H1 (cell line): ENCODE data around the gene CST1. TPM values are rescaled to one million over a fixed set of nuclear protein-coding genes. Genes with fewer than 3 reads are reported as not detected.

Experiments
- CTCF ChIA-PET: fragments of 300-600 bp; sonication (Branson Sonifier 250); formaldehyde crosslinking; loops from one replicate; lab custom pipeline; 2021; ENCODE audit not compliant: partially characterized antibody; lab: Charles Lee
- POLR2A ChIA-PET: fragments of 300-600 bp; sonication (Branson Sonifier 250); formaldehyde crosslinking; loops from one replicate; lab custom pipeline; 2021; ENCODE audit warnings: inconsistent platforms; ENCODE audit not compliant: partially characterized antibody; lab: Charles Lee
- DNase-seq, 2 experiments: peaks; one replicate each; pipeline versions ENCODE4 v3.0.0 to v3.0.0-alpha.2; 2010 to 2022; ENCODE audit warnings: low spot score in 2 of 2, low read depth in 1 of 2, mixed read lengths in 1 of 2
- FAIRE-seq: peaks from 2 replicates; lab custom pipeline; 2011; peaks lifted over from hg19 to GRCh38; lab: Jason Lieb, UNC
- H2AFZ ChIP-seq: 2 replicates; pipeline ENCODE4 v1.8.1; 2012; ENCODE audit warnings: low read length, inconsistent platforms
- H2AK5ac ChIP-seq: 2 replicates; pipeline ENCODE4 v1.6.1; 2013; ENCODE audit warnings: low read depth, low read length
- H2BK120ac ChIP-seq: replicated peaks from 2 replicates; pipeline ENCODE3; 2013; ENCODE audit warnings: low read depth, low read length, inconsistent platforms
- H2BK12ac ChIP-seq: 2 replicates; pipeline ENCODE4 v1.6.1; 2013; ENCODE audit warnings: low read depth, low read length
- H2BK15ac ChIP-seq: 2 replicates; pipeline ENCODE4 v1.6.1; 2013; ENCODE audit warnings: low read length
- H2BK20ac ChIP-seq: 2 replicates; pipeline ENCODE4 v1.6.1; 2013; ENCODE audit warnings: low read length
- H2BK5ac ChIP-seq: 2 replicates; pipeline ENCODE4 v1.6.1; 2013; ENCODE audit warnings: low read depth, low read length
- H3K14ac ChIP-seq: 2 replicates; pipeline ENCODE4 v1.6.1; 2013; ENCODE audit warnings: inconsistent platforms; ENCODE audit not compliant: insufficient read length
- H3K18ac ChIP-seq: 2 replicates; pipeline ENCODE4 v1.6.1; 2013; ENCODE audit warnings: low read length; ENCODE audit errors: extremely low read depth
- H3K23ac ChIP-seq: 2 replicates; pipeline ENCODE4 v1.6.1; 2013; ENCODE audit warnings: inconsistent platforms; ENCODE audit not compliant: insufficient read length
- H3K23me2 ChIP-seq: 2 replicates; pipeline ENCODE4 v1.6.1; 2013; ENCODE audit warnings: low read depth, low read length
- H3K27ac ChIP-seq: 2 replicates; pipeline ENCODE4 v1.6.1; 2011; ENCODE audit warnings: low read depth, low read length, inconsistent platforms
- H3K27me3 ChIP-seq, 4 experiments: replicated peaks in 1 of 4; 1 replicate in 1 of 4; 2 replicates in 3 of 4; pipeline versions ENCODE4 v1.6.1 to v1.8.1; 2011 to 2013; ENCODE audit warnings: low read length in 3 of 4, mild to moderate bottlenecking in 3 of 4, inconsistent platforms in 2 of 4, mixed read lengths in 2 of 4, moderate library complexity in 1 of 4; ENCODE audit not compliant: control insufficient read depth in 3 of 4, insufficient read depth in 3 of 4; ENCODE audit errors: extremely low read depth in 1 of 4
- H3K36me3 ChIP-seq, 4 experiments: 2 replicates each; pipeline versions ENCODE4 v1.6.1 to v1.8.1; 2011 to 2013; ENCODE audit warnings: mild to moderate bottlenecking in 4 of 4, low read length in 3 of 4, moderate library complexity in 2 of 4, control low read depth in 1 of 4, inconsistent platforms in 1 of 4; ENCODE audit not compliant: insufficient read depth in 4 of 4, control insufficient read depth in 2 of 4
- H3K4ac ChIP-seq: replicated peaks from 2 replicates; pipeline ENCODE3; 2013; ENCODE audit warnings: low read length, low read depth, mixed read lengths, inconsistent platforms; ENCODE audit not compliant: insufficient read length
- H3K4me1 ChIP-seq, 4 experiments: replicated peaks in 1 of 4; 1 replicate in 1 of 4; 2 replicates in 3 of 4; pipeline versions ENCODE4 v1.6.1 to v1.8.1; 2011 to 2013; ENCODE audit warnings: low read length in 3 of 4, inconsistent platforms in 2 of 4, mixed read lengths in 1 of 4; ENCODE audit not compliant: insufficient read depth in 4 of 4, control insufficient read depth in 3 of 4
- H3K4me2 ChIP-seq, 2 experiments: 2 replicates each; pipeline versions ENCODE4 v1.6.1 to v1.8.1; 2011 to 2013; ENCODE audit warnings: low read depth in 2 of 2, low read length in 2 of 2, control low read depth in 1 of 2, inconsistent platforms in 1 of 2, mild to moderate bottlenecking in 1 of 2; ENCODE audit not compliant: insufficient read depth in 1 of 2
- H3K4me3 ChIP-seq, 4 experiments: fragments of 200-600, 300-600 bp in 1 of 4; sonication (generic), shearing (Covaris generic), sonication (Bioruptor Twin) in 1 of 4; 2 replicates each; pipeline versions ENCODE4 v1.5.1 to v1.8.1; 2011 to 2016; ENCODE audit warnings: low read length in 4 of 4, low read depth in 3 of 4, control low read depth in 2 of 4, inconsistent platforms in 2 of 4, mild to moderate bottlenecking in 2 of 4, mixed read lengths in 1 of 4, moderate library complexity in 1 of 4; ENCODE audit not compliant: insufficient read depth in 2 of 4; ENCODE audit errors: extremely low read depth in 1 of 4
- H3K56ac ChIP-seq: replicated peaks from 2 replicates; pipeline ENCODE3; 2013; ENCODE audit warnings: low read depth, mild to moderate bottlenecking, mixed read lengths, low read length, inconsistent platforms; ENCODE audit not compliant: insufficient read length
- H3K79me1 ChIP-seq: 2 replicates; pipeline ENCODE4 v1.6.1; 2013; ENCODE audit warnings: low read depth, low read length, control low read depth
- H3K79me2 ChIP-seq, 2 experiments: 2 replicates each; pipeline versions ENCODE4 v1.6.1 to v1.8.1; 2012 to 2013; ENCODE audit warnings: low read length in 2 of 2, mild to moderate bottlenecking in 2 of 2, inconsistent platforms in 1 of 2; ENCODE audit not compliant: insufficient read depth in 2 of 2, control insufficient read depth in 1 of 2
- H3K9ac ChIP-seq, 4 experiments: replicated peaks in 1 of 4; 1 replicate in 1 of 4; 2 replicates in 3 of 4; pipeline versions ENCODE4 v1.6.1 to v1.8.1; 2011 to 2013; ENCODE audit warnings: low read depth in 3 of 4, low read length in 3 of 4, control low read depth in 2 of 4, mild to moderate bottlenecking in 2 of 4, moderate library complexity in 2 of 4, inconsistent platforms in 1 of 4; ENCODE audit errors: extremely low read depth in 1 of 4
- H3K9me3 ChIP-seq, 2 experiments: 2 replicates each; pipeline versions ENCODE4 v1.6.1 to v1.8.1; 2012 to 2013; ENCODE audit warnings: mild to moderate bottlenecking in 2 of 2, moderate library complexity in 2 of 2, control low read depth in 1 of 2, inconsistent platforms in 1 of 2, low read depth in 1 of 2, low read length in 1 of 2, mixed read lengths in 1 of 2; ENCODE audit not compliant: insufficient read depth in 2 of 2
- H4K20me1 ChIP-seq, 2 experiments: replicated peaks in 1 of 2; 2 replicates each; pipeline versions ENCODE3 to v1.8.1; 2011 to 2013; ENCODE audit warnings: inconsistent platforms in 2 of 2, low read length in 2 of 2, mild to moderate bottlenecking in 1 of 2; ENCODE audit not compliant: insufficient read depth in 2 of 2, control insufficient read depth in 1 of 2
- H4K5ac ChIP-seq: 2 replicates; pipeline ENCODE4 v1.6.1; 2013; ENCODE audit warnings: low read length, low read depth, mixed read lengths, inconsistent platforms; ENCODE audit not compliant: insufficient read length
- H4K8ac ChIP-seq: 2 replicates; pipeline ENCODE4 v1.8.0; 2013; ENCODE audit warnings: mild to moderate bottlenecking, moderate library complexity, low read length, inconsistent platforms; ENCODE audit not compliant: insufficient read depth; ENCODE audit errors: extremely low read depth
- H4K91ac ChIP-seq: replicated peaks from 2 replicates; pipeline ENCODE3; 2013; ENCODE audit warnings: low read length, mixed read lengths, inconsistent platforms; ENCODE audit not compliant: insufficient read length
- GTF2F1 ChIP-seq: IDR thresholded peaks from 2 replicates; pipeline ENCODE4 v1.6.1; 2012; ENCODE audit warnings: low read depth, low read length, improper control_type of control experiment, borderline replicate concordance
- polyA plus RNA-seq, 7 experiments: library from polyadenylated mRNA; depleted of rRNA in 3 of 7; stranded (reverse) in 5 of 7; unstranded in 2 of 7; fragments of >200 nt in 5 of 7; fragments of 200-250 nt in 2 of 7; gene quantifications; 1 replicate in 5 of 7; 2 replicates in 1 of 7; 4 replicates in 1 of 7; pipeline versions ENCODE4 v1.2.1 to v1.2.3, GENCODE V29; 2011 to 2013; ENCODE audit warnings: missing spikeins in 2 of 7, mixed read lengths in 2 of 7
- total RNA-seq: library from RNA; stranded (reverse); fragmentation: NEBNext Ultra II Directional; extraction: Animal tissue kit (Norgen Biotek cat#: 25700); gene quantifications from 2 replicates; pipeline ENCODE4 v1.2.1, GENCODE V29; 2021

The CST1 gene
- total and polyA plus RNA-seq, 2 of the 8 experiments (the other 6 are each of a cell fraction or from before 2014, with no cell fraction given): 2.3 to 2.9 TPM

DNA sequence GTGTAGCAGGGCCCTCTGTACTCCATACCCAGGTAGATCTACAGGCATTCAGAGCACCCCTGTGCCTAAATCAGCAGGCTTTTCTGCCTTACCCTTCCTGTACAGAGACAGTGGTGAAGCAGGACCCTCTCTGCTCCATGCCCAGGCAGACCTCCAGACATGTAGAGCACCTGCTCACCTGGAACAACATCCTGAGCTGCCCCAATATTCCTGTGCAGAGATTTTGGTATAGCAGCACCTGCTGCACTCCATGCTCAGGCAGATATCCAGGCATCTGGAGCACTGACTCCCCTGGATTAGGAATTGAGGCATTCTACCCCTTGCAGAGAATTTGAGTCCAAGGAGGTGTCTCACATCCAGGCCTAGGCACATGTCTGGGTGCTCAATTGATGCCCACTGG lies 12.6 kb upstream of the CST1 start:
- Histone ChIP-seq H3K14ac (no peak overlapping the region), H3K4me2 (no peak overlapping the region)
- FAIRE-seq: no peak

More for the DNA sequence above, 12.6 kb upstream of the CST1 start:
- H3K4me1 ChIP-seq: peaks cover 0 to 4% (median 3%) of the 10 kb centered on the region in 4 experiments; a peak in 3 of 7 replicates
- no peaks in the 10 kb centered on the region for H3K23me2 ChIP-seq
- POLR2A ChIA-PET: no interaction called here
- no peak overlapping the region for H3K27ac ChIP-seq
- H3K18ac ChIP-seq: 0 out of 2 replicates have a peak overlapping the region, but pooled peaks have one; percentile 62
- no peak overlapping the region for H4K8ac ChIP-seq
- no peak overlapping the region for H3K9ac ChIP-seq
- peak overlapping the region; percentile 88 for H3K4ac ChIP-seq
- no peaks in the 10 kb centered on the region for H4K20me1 ChIP-seq
- TF ChIP-seq GTF2F1: no peak
- TF ChIP-seq, all 59 proteins: peak for 0
- Histone ChIP-seq H3K79me1 (no peaks in the 10 kb centered on the region), H2BK12ac (peak overlapping the region; percentile 68; the same call in 1 of the 2 replicates), H3K56ac (no peak overlapping the region), H3K9me3 (no peaks in the 10 kb centered on the region), H2BK15ac (no peak overlapping the region), H2BK5ac (peak overlapping the region; percentile 88; the same call in 1 of the 2 replicates), H4K91ac (peak overlapping the region; percentile 88), H3K4me3 (no peak overlapping the region), H2AFZ (no peak overlapping the region), H2BK20ac (peak overlapping the region; percentile 62), H4K5ac (no peak overlapping the region), H3K36me3 (no peaks in the 10 kb centered on the region), H3K23ac (no peak overlapping the region), H2AK5ac (peak overlapping the region; percentile 20; the same call in 1 of the 2 replicates), H2BK120ac (peak overlapping the region; percentile 47), H3K79me2 (no peaks in the 10 kb centered on the region), H3K27me3 (peaks cover 7 to 27% (median 20%) of the 10 kb centered on the region in 4 experiments)
- no peak for DNase-seq
- CTCF ChIA-PET: interaction anchor here (5.3 kb wide), 1 partner anchor 18 kb away, joined by 17 read pairs; no protein-coding TSS in a partner anchor
